GM10266 (cell line): Measurements from ENCODE around the gene MFSD2A.

Source experiments
- DNase-seq: peaks from one replicate; pipeline ENCODE4 v3.0.0; 2012; ENCODE audit errors: extremely low spot score
- TF ChIP-seq, protein P1 (sequence below): IDR thresholded peaks from 2 replicates; pipeline ENCODE4 v1.5.1; 2012; ENCODE audit warnings: mild to moderate bottlenecking, low read depth; ENCODE audit not compliant: control insufficient read depth, insufficient read depth; ENCODE audit errors: missing control alignments

Gene MFSD2A

DNA sequence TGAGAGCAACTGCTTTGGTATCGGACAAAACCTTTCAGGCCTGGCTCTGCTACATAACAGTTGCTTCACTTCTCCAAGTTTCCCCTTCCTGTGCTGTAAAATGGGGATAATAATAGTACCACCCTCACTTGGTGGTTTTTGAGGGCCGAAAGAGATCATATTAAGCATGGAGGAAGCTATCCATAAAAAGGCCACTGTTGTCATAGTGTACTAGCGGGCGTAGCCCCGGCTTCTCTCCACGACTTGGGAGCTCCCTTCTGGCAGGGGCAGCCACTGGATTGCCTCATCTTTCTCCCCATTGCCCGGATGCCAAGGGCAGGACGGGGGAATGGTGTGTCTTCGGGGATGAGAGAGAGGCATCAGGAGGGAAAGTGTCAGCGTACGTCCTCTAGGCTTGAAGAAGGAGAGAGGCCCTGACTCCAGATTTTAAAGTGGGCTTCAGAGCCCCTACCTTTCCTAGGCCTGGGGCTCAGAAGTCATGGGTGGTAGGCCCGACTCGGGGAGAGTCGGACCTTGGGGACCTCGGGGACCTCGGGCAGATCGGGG is 548 bp upstream of the MFSD2A start:
- TF ChIP-seq, protein P1, sequence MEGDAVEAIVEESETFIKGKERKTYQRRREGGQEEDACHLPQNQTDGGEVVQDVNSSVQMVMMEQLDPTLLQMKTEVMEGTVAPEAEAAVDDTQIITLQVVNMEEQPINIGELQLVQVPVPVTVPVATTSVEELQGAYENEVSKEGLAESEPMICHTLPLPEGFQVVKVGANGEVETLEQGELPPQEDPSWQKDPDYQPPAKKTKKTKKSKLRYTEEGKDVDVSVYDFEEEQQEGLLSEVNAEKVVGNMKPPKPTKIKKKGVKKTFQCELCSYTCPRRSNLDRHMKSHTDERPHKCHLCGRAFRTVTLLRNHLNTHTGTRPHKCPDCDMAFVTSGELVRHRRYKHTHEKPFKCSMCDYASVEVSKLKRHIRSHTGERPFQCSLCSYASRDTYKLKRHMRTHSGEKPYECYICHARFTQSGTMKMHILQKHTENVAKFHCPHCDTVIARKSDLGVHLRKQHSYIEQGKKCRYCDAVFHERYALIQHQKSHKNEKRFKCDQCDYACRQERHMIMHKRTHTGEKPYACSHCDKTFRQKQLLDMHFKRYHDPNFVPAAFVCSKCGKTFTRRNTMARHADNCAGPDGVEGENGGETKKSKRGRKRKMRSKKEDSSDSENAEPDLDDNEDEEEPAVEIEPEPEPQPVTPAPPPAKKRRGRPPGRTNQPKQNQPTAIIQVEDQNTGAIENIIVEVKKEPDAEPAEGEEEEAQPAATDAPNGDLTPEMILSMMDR = no peak
- DNase-seq = no peak

GRCh38 chr1:39955547-39956539 is 898 bp downstream of the MFSD2A start:
- peak; percentile 79 for DNase-seq
- TF ChIP-seq, protein P1 = no peak

GRCh38 chr1:39957299-39958015 is 2.5 kb downstream of the MFSD2A start:
- no peak for DNase-seq
- TF ChIP-seq, protein P1 = no peak

GRCh38 chr1:39958403-39959200 is 3.7 kb downstream of the MFSD2A start:
- TF ChIP-seq, protein P1 = no peak
- DNase-seq = no peak

- DNase-seq = no peak
- TF ChIP-seq, protein P1 = no peak
Measured at GRCh38 chr1:39959651-39960333, 4.8 kb downstream of the MFSD2A start.

DNA sequence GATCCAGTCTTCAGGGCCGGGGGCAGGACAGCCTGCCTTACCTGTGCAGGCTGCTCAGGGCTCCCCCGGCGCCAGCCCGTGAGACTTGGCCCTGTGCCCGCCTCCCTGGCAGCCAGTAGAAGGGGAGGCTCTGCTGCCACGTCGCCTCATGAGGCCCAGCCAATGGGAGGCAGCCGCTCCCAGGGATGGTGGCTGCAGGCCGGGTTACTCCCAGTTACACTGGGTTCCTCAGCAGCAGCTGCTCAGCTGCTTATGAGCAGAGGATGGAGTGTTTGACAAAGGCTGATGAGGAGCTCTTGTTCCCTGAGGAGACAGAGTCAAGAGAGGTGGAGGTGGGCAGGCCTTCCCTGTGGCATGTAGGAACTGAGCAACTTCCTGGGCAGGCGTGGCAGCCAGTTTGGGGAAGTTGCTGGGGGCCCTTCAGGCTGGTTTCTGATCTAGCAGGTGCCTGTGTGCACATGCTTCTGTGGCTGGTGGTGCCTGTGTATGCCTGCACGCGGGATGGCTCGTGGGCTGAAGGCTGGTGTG is 5.5 kb downstream of the MFSD2A start:
- TF ChIP-seq, protein P1 = no peak
- peak; percentile 48 for DNase-seq
